Suppressor macrophage treated with lipopolysaccharide for 1 hour (primary cell): ENCODE measurements around the gene ZWILCH.
"Not testable (repeated sequence)": the region's sequence is repeated elsewhere in the genome, so short reads cannot be mapped to it uniquely, and the experiment has no call there.

Source experiments
- DNase-seq, 3 donors: peaks; one replicate each; pipeline ENCODE4 v3.0.0-alpha.2; 2020 to 2022

The ZWILCH gene

DNA sequence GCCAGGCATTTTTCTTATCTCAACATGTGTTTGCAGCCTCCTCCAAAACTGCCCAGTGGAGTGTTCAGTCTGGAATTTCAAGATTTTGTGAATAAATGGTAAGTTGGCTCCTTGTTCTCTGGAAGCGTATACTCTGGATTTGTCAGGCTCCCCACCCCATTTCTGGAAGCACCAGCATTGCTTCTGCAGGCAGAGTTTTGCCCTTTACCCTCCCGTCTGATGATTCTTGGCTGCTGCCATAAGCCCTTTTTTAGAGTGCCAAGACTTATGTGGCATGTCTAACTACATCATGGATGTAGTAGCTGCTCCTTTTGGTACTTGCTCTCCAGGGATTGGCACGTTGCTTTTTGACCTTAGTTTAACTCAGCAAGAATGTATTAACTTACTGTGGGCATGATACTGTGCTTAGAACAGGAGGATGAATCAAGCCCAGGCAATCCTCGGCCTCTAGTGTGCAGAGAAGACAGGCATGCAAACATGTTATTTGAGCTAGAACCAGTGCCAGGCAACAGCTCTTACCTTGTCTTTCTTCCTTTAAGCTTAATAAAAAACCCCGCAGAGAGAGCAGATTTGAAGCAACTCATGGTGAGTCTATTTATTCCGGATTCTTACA is 15.8 kb upstream of the ZWILCH start:
- no peak for DNase-seq

DNA sequence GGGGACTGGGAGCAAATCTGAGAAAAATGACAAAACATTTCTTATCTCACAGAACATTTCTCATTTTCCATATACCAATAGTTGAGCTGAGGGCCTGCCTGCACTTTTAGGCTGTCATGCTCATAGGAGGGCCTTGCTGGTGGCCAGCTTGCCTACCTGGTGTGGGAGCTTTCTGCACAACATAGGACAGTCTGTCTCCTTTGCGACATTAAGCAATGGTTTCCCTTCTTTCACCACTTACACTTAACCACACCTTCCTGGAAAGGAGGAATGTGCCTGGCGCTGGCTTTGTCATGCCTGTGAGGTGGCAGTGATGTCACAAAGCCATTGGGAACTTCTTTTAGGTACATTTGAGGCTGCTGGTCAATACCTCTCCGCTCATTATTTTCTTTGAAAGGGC is 13.3 kb upstream of the ZWILCH start:
- DNase-seq, result no peak

DNA sequence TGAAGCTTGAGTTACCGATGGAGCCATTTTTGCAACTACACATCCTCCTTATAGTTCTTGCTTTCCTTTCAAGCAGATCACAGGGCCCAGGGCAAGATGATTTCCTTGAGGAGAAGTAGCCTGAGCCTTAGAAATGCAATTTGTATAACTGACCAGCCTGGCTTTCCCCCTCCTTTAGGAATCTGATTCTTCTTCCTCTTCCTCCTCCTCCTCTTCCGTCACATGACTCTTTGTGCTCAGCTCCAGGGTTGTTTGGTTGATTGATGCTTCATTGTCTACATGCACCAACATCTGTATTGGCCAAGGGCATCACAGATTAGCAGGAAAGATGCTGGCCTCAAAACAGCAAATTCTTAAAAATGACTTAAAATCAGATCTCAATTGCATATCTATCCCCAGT is 10.9 kb upstream of the ZWILCH start:
- DNase-seq, result peak in 1 of 3 donors; percentile 23

DNA sequence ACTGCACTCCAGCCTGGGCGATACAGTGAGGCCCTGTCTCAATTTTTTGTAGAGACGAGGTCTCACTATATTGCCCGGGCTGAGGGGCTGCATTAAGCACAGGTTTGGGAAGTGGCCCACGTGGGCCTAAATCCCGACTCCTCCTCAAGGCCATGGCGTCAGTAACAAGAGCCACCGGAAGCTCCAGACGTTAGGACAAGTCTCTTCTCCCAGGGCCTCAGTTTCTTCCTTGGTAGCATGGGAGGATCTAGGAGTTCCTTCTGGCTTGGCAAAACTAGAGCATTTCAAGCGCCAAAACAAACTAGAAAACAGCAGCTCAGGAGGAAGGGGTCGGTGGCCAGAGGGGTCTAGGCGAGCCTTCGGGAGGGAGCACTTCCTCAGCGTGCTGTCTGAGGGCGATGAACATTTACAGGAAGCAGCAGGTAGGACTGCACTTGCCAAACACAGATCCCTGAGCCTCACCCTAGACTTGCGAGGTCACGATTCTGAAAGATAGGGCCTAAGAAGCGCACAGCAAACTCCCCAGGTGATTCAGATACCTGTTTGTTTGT is 8.1 kb upstream of the ZWILCH start:
- peak in 1 of 3 donors; percentile 23 for DNase-seq

DNA sequence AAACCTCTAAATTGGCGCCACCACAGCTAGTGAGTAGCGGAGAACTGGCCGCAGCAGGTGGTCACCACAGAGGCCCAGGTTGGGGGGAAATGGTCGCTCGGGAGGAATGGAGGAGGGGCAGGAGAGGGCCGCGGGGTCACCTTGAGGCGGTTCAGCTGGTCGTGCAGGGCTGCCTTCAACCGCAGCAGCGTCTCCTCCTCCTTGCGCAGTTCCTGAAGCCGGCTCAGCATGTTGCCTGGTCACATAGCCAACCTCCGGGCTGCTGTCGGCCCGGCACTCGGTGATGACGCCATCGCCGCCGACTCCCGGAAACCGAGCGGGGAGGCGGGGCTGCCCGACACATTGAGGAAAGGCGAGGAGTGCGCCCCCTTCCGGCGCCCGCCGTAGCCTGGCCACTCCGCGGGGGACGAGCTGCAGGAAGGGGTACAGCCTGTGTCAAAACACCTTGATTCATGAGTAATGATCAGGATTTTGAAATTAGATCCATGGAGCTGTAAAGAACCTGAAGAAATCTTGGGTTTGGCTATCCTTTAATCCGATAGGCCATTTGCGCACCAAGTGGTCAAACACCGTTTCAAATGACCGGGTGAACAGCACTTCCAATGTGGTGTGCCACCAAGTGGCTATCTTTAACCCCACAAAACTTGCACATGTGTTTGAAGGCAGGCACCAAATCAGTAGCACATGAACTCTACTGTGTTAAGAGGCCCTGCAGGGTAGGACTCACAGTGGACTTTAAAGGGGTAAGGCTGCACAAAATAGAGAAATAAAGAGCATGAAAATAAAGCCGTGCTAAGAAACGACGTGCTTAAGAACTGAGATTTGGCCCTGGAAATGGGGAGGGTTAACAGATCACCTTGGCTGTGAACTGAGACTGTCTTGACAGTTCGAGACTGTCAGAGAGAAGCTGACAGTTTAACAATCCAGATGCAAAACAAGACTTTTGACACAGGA is 7.3 kb upstream of the ZWILCH start, which contains the start of gene SNAPC5:
Gene SNAPC5 (minus strand): TSS at position 261 of the 954 bp plus-strand sequence. CDS start 31 bp downstream, at position 230.
- peak; percentile 98 to 99 (median 99) for DNase-seq

DNA sequence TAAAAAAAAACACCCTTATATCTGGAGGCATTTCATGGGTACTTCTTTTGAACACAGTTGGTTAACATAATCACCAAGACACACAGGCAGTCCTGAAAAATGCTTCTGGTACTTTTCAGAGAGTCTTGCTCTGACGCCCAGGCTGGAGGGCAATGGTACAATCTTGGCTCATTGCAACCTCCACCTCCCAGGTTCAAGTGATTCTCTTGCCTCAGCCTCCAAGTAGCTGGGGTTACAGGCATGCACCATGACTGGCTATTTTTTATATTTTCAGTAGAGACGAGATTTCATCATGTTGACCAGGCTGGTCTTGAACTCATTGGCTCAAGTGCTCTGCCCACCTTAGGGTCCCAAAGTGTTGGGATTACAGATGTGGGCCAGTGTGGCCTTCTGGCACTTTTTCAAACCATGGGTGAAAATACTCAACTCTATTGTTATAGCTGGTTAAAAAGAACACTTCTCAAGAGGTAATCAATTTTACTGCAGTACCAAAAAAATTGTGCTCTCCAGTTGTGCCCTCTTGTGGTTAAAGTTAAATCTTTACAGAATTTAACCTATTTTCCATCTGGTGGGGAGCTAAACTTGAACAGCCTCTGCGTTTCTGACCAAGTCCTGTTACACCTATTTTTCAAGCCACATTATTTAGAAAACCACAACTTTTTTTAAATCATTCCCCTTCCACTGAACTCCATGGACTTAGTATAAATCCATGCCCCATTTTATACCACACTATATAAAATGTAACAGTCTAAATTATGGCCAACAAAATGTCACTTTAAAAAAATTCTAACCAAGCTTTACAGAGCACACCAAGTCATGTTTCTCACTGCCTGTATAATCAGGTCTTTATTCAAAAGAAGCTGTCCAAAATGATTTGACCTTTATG is 6.4 kb upstream of the ZWILCH start:
- DNase-seq, result peak; percentile 22 to 72 (median 71)

DNA sequence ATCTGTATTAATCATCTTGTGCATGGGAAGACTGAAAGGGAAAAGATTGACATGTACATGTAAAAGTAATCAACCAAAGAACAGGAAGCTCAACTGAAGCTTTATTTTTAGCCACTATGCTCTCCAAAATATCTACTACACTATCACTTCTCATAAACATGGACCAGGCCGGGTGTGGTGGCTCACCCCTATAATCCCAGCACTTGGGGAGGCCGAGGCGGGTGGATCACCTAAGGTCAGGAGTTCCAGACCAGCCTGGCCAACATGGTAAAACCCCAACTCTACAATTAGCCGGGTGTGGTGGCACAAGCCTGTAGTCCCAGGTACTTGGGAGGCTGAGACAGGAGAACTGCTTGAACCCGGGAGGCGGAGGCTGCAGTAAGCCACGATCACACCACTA is 4.8 kb upstream of the ZWILCH start:
- DNase-seq, result not testable (repeated sequence)

DNA sequence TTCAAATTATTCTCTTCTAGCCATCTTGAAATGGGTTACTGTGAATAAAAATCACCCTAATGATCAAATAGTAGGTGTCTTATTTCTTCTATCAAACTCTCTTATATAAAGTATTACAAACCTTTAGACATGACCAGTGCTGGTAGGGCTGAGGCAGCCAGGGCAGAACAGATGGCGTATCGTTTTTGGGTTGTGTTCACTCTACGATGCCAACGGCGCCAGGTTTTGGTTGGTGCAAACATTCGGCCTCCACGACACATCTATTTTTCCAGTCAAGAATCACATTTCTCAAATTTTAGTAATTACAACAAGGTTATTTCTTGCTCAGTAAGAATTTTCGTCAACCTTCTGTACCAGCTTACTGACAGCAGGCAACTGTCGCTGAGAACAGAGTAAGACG is 2.6 kb upstream of the ZWILCH start:
- DNase-seq, result no peak

DNA sequence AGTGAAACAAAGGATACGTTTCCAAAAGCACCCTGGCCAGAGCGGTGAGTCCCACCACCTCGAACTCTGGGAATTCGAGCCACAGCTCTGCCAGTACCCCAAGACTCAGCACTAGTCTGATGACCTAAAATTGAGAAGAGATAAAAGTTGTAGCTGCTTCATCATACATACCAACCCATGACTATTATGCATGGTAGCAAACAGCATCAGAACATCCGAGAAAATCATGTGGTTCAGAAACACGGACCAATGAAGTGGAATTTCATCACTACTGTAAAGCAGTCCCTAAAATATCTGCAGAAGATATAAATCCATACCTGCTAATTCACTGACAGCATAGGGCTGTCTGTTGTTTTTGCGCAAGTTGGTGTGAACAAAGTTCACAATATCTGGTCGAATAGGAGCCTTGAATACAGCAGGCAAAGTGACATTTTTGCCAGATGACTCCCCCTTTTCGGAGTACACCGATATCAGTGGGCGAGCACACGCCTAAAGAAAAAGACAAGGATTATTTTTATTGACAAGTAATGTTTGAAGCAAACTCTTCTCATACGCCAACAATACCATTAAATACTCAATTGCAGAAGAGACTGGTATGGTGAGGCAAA is 2.0 kb upstream of the ZWILCH start:
- not testable (repeated sequence) for DNase-seq

DNA sequence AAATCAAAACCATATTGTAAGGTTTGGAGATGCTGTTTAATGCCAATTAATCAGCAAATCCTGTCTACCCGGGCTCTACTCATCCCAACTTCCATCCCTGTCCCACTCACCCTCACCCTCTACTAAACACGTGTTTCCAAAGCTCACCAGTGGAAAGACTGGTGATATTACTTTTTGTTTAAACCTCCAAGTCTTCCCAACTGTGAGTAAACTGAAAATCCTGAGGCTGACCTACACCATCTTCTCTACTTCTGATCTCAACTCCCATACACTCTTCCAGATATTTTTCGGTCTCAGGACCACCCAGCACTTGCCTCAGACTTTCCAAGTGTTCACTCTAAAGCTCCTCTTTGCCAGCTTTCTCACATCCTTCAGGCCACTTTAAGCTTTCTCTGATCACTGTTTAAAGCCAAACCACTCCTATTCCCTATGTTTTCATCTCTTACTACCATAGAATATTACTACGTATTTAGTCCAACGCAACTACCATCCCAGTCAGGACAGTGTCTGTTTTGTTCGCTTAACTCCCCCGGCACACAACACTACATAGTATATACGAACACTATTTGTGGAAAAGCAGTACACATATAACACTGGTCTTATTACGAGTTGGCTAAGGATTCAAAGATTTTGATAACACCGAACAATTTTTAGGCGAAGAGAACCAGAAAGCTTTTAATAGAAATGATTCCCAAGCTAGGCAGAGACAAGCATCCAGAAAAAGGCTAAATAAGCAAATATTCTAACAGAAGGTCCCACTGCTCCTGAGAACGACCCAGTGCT is 1.2 kb upstream of the ZWILCH start:
- no peak for DNase-seq

DNA sequence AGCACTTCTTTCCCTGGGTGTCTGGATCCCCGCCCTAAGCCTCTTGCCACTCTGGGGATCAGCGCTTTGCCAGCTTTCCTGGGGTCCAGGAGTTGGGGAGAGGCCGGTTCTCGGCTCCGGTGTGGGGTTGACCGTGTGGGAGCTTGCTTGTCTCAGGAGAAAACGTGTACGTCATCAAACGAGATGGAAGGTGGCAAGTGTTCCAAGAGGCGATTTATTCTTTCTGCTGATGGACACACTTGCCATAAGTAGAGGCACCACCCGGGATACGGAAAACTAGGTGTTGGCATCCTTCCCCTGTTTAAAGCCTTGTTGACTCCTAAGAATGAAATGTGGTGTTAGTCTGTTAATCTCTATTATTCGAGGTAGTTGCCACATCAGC is 295 bp downstream of the ZWILCH start:
- no peak for DNase-seq

DNA sequence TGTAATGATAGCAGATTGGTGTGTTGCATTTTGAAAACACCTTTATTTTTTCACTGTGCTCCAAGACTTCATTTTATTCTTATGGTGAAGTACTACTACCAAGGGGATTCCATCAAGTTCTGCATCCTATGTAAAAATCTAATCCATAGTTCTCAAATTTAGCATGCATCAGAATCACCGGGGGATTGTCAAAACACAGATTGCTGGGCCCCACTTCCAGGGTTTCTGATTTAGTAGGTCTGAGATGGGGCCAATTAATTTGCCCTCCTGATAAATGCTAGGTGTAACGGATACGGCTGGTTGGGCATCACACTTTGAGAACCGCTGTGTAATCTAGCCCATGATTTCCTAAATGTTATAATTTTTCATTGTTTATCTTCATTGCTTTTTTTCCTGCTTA is 692 bp downstream of the ZWILCH start:
- DNase-seq, result no peak

DNA sequence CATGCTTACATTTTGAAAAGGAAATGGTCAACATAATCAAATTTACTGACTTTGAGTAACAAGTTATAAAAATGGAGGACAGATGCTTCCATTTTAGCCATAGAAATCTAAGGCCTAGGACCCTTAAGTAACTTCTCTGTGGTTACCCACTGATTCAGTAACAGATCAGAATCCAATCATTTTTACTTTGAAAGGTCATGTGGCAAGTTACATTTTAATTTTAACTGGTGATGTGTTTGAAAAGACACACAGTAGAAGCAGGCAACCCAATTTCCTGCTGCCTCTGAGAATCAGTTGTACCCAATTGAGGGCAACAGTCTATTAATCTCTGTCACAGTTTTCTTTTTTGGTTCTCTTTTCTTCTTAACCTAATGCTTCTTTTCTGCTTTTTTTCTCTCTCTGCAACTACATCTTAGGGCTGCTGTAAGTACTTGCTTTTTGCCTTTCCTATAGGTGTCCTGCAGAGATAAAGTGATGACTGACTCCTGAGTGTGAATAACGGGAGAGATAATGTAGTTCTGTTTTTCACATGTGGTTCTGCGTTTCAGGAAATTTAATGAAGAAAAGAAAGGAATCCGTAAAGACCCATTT is 3.3 kb downstream of the ZWILCH start:
- DNase-seq, result no peak

DNA sequence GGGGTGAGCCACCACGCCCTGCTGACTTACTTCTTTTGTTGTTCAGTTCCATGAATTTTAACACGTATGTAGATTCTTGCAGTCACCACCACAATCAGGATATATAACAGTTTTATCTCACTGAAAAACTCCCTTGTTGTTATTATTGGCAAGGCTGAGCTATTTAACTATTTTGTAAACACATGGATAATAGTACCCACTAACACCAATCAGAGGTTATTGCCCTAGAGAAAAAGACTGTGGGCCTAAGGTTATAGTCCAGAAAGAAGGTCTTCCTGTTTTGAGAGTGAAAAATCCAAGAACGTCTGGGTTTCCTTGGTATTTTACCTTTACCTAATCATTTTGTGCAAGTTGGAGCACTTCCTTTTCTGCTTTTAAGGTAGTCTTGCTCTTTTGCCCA is 9.5 kb downstream of the ZWILCH start:
- no peak for DNase-seq

DNA sequence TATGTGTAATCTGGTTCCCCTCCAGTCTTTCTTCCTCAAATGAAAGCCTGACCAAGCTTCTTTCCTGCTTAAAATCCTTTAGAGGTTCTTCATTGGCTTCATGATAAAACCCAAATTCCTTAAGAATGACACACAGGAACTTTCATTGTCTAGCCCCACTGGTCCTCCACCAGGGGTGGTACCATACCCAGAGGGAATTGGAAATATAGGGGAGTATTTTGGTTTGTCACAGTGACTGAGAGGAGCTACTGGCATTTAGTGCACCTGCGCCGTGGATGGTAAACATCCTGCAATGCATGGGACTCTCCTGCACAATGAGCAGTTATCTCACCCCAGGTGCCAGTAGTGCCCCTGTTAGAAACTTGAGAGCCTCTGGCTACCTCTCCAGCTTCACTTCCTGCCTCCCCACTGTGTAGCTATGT is 10.8 kb downstream of the ZWILCH start:
- DNase-seq, result no peak

DNA sequence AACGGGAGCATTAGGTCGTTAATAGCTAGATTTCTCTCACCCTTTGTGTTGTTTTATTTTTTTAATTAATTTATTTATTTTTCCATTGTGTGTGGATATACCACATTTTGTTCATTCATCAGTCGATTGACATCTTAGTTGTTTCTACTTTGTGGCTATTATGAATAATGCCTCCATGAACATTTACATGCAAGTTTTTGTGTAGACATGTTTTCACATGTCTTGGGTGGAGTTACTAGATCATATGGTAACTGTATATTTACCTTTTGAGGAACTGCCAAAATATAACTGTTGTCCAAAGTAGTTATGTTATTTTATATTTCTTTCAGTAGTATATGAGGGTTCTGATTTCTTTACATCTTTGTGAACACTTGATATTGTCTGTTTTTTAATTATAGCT is 18.8 kb downstream of the ZWILCH start:
- DNase-seq, result no peak

DNA sequence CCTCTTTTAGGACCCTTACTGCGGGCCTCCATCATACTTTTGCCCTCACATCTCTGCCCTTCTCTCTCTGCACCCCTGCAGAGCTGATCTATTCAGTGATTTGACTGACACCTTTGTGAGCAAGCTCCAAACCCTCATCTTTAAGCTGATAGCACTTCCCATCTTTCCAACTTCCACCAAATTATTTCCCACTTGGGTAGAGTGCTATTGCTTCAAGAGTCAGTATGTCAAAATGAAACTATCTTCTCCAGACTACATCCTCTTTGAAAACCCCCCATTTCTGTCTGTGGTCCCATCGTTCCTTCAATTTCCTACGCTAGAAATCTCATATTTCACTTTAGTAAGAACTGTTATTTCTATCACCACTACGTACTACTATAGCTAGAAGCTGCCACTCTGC is 19.7 kb downstream of the ZWILCH start:
- DNase-seq, result peak; percentile 21 to 49 (median 41)

DNA sequence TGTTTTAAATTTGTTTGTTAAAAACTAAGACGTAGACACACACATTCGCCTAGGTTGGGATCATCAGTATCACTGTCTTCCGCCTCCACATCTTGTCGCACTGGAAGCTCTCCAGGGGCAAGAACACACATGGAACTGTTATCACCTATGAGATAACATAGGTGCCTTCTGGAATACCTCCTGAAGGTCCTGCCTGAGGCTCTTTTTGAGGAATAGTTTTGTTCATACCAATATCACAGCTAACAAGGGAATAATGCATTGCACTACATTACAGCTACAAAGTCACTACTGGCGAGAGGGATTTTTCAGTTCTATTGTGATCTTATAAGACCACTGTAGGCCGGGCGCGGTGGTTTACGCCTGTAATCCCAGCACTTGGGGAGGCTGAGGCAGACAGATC is 29.9 kb downstream of the ZWILCH start:
- no peak for DNase-seq

DNA sequence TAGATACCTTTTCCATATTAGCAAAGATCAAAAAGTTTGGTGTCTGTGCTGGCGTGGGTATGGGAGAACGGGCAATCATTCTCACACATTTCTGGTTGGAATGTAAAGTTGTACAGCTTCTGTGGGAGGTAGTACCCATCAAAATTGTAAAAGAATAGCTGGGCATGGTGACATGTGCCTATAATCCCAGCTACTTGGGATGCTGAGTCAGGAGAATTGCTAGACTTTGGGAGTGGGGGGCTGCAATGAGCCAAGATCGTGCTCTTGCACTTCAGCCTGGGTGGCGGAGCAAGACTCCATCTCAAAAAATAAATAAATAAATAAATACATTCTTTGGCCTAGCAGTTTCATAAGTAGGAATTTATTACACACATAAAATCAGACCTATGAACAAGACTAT is 37.8 kb downstream of the ZWILCH start:
- DNase-seq, result no peak

DNA sequence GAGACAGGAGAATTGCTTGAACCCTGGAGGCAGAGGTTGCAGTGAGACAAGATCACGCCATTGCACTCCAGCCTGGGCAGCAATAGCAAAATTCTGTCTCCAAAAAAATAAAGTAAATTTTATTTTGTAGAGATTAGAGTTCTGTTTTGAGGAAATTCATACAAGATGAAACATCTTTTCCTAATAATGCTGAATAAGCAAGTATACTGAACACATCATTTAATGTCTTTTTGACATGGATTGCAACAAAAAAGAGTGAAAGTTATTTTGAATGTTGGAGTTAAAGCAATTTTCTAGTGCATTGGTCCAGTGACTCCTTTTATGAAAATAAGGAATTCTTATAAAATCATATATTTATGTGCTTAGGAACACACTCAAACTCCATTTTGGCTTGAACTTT is 40.1 kb downstream of the ZWILCH start:
- no peak for DNase-seq

DNA sequence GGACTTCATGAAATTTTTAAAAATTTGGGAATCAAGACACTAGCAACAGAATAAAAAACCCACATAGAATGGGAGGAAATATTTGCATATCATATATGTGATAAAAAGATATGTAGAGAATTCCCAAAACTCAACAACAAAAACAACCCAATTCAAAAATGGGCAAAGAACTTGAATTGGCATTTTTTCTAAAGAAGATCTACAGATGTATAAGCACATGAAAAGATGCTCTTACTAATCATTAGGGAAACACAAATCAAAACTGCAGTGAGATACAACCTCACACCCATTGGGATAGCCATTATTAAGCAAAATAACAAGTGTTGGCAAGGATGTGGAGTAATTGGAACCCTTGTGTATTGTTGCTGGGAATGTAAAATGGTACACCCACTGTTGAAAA is 50.6 kb downstream of the ZWILCH start:
- DNase-seq, result no peak
